ENCODE data around the gene ID3.

Gene ID3

GRCh38 chr1:23528250-23528978, 30.9 kb downstream of the ID3 start:
- in situ Hi-C loops (cut with MboI; ENCODE audit: low sequenced_read_pairs), result no loop called here

GRCh38 chr1:23527900-23528249, 31.4 kb downstream of the ID3 start:
- in situ Hi-C loops (cut with MboI; ENCODE audit: low sequenced_read_pairs), result no loop called here

DNA sequence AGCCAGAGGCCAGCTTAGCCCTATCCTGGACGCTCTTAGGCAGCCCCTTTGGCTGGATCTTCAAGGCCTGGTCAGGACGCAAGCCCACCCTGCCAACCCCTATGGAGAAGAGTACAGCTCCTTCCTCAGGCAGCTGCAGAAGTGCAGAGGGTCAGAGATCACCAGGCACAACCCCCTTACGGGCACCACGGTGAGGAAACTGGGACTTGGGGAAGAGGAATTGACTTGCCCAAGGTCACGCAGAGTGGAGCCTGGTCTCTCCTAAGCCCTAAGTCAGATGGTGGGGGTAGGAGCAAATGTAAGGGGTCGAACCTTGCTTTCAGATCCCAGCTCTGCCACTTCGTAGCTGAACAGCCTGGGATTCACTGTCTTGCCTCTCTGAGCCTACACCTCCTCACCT, 31.9 kb downstream of the ID3 start:
- in situ Hi-C loops (cut with MboI; ENCODE audit: low sequenced_read_pairs), result no loop called here

GRCh38 chr1:23526329-23527041, 32.8 kb downstream of the ID3 start:
- in situ Hi-C loops (cut with MboI; ENCODE audit: low sequenced_read_pairs), result no loop called here

DNA sequence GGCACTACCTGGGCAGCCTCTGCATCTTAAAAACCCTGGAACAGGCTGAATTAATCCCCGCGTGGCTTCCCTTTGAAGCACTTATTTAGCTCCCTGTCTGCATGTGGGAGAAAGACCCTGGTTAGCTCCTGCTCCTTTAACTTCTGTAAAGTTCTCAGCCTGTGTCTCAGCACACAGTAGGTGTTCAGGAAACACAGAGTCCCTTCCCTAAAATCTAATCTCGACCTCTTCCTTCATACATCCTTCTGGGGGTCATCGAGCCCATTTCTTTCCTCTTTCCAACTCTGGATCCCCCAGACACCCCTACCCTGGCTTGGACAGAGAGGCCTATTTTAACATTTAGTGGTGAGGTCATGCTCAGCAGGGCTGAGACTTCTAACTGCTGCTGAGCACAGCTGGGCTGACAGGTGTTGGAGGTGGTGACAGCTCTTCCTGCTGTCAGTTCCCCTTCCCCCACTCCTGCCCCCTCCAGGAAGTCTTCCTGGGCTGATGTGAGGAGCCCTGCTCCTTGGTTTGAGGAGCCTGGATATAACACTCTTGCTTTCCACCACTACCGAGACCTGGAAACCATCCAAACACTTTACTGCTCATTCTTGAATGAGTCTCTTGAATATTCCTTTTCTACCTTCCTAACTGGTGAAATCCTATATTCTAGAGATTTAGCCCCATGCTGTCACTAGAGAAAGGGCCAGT, 33.6 kb downstream of the ID3 start:
- in situ Hi-C loops (cut with MboI; ENCODE audit: low sequenced_read_pairs), result no loop called here

DNA sequence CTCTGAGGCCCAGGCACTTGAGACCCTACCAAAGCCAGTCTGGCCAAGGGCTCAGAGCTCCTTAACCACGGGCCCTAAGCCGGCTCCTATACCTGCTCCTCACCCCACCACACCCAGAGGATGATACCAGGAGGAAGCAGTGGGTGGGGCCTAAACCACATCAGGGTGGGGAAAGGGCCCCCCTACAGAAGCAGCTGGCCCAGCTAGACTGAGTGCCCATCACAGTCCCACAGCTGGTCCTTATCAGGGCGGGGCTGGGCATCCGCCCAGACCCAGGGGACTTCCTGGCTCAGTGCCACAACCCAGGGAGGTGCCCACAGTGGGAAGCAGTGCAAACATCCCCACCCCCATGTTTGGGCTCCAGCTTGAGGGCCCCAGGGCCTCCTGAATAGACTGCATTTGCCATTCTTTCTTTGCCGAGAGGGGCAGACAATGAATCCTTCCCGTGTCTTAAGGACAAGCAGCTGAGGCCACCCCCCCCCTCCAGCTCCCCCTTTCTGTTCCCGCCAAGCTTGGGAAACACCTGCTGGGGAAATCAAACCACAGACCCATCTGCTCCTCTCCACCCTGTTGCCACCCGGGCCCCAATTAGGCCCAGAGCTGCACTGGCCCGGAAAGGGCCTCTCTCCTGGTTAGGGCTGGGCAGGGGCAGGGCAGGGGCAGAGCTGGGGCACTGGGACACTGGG, 34.4 kb downstream of the ID3 start:
- in situ Hi-C loops (cut with MboI; ENCODE audit: low sequenced_read_pairs), result no loop called here

DNA sequence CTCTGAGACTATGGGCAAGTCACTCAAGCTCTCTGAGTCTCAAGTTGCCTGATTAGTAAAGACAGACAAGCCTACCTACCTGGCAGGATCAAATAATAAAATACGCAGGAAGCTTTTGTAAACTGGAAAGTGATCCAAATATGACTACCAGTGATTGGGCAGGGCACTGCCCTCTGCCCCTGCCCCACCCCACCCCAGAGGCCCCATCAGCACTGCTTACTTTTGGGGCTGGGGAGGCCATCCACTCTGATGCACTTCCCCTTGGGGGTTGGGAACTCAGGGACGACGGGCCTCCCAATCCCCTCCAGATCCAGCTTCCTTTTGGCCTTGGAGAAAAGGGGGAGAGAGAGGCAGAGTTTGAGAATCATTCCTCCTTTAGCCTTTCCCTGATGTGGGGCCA, 35.1 kb downstream of the ID3 start:
- in situ Hi-C loops (cut with MboI; ENCODE audit: low sequenced_read_pairs), result no loop called here

DNA sequence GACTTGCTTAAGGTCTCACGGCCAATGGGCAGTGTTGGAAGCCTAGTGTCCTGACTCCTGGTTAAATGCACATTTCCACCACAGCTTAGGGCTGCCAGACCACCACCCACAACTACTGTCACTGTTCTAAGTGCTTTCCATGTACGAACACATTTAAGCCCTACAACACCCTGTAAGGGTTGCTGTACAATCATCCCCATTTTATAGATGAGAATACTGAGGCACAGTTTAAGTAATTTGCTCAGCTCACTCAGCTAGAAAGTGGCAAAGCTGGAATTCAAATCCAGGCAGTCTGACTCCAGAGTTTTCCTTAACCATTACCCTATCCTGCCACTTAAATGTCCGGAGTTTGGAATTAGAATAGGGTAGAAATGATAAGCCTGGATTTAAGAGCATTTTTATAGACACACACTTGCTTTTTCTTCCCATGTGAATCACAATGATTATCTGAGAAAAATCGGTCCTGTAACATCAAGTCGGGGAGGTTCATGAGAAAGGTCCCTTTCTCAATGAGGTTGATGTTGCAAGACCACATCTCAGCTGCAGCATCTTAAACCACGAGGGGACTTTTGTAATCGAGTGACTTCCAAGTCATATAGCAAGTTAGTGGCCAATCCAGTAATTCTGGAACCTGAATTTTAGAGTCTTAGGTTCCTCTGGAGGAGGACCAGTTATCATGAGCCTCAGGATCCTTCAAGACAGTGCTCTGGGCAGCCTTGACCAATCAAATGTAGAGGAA, 36.9 kb downstream of the ID3 start:
- in situ Hi-C loops (cut with MboI; ENCODE audit: low sequenced_read_pairs), result no loop called here

DNA sequence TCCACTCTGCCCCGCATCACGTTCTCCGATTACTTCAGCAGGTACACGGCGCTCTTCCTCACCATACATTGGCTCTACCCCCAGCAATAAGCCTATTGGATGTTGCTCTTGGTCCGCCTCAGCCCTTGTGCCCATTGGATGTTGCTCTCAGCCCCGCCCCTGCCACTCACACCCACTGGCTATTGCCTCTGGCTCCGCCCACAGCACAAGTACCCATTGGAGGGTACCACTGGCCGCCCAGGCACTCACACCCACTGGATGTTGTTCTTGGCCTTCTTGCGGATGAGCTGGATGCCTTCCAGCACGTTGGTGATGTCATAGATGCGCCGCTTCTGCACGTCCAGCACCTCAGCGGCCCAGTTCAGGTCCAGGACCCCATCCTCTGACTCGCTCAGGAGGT, 37.7 kb downstream of the ID3 start:
- in situ Hi-C loops (cut with MboI; ENCODE audit: low sequenced_read_pairs), result no loop called here

- in situ Hi-C loops (cut with MboI; ENCODE audit: low sequenced_read_pairs), result no loop called here
Observed at GRCh38 chr1:23517581-23517980, 41.7 kb downstream of the ID3 start.

- in situ Hi-C loops (cut with MboI; ENCODE audit: low sequenced_read_pairs), result no loop called here
Observed at GRCh38 chr1:23515905-23516304, 43.4 kb downstream of the ID3 start.

DNA sequence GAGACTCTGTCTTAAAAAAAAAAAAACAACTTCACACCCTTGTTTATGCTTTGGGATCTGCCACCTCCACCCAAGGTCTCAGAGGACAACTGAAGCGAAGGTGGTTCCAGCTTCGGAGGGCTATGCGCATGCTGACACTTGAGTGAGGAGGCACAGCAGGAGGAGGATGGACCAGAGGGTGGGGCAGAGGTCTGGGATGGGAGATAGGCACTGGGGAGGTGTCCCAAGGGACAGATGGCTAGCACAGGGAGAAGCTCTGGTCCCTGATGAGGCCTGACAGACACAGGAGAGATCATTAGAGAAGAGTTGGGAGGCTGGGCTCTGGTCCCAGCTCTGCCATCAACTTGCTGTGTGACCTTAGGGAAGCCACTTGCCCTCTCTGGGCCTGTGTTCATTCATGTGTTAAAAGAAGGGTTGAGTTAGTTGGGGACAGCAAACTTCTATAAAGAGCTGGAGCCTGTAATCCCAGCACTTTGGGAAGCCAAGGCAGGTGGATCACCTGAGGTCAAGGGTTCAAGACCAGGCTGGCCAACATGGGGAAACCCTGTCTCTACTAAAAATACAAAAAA, 45.1 kb downstream of the ID3 start:
- in situ Hi-C loops (cut with MboI; ENCODE audit: low sequenced_read_pairs), result no loop called here

DNA sequence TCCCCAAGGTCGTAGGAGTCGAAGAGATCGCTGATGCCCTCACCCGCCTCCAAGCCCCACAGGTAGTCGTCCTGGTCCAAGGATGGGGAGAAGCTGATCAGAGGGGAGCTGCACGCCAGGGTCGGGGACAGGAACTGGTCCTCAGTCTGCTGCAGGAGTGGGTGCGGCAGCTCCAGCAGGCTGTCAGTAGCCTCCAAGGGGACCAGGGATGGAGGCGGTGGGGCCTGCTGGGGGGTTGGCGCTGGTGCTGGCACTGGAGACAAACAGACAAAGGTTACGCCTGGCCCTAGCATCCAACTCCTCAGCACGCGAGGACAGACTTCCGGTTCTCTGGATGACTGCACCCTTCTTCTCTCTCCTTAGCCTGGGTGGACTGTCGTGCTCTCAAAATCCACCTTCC, 49.4 kb downstream of the ID3 start:
- in situ Hi-C loops (cut with MboI; ENCODE audit: low sequenced_read_pairs), result no loop called here
